NCI-H1092 (cell line): ENCODE results near the gene HAND2.

Experiments used
- DNase-seq: peaks from one replicate; lab custom pipeline; 2025; lab: John Stamatoyannopoulos, UW

Gene HAND2

GRCh38 chr4:173478201-173478912, 51.7 kb downstream of the HAND2 start:
- DNase-seq = no peak

GRCh38 chr4:173477016-173477415, 53.0 kb downstream of the HAND2 start:
- no peak for DNase-seq
